Ovary (tissue), 3 donors: Measurements from ENCODE around the gene FGG.

Experiments used
- CTCF ChIP-seq, 3 donors: fragments of 450-650 bp in 2 of 3; fragments of 200-600 bp in 1 of 3; IDR thresholded peaks; one replicate each; pipeline versions ENCODE4 v1.5.1 to v1.8.0; 2016 to 2022; ENCODE audit warnings: antibody characterized with exemption in 3 of 3, mild to moderate bottlenecking in 1 of 3
- EP300 ChIP-seq: sonication (generic); formaldehyde crosslinking; IDR thresholded peaks from one replicate; pipeline ENCODE4 v1.6.1; 2017; ENCODE audit warnings: antibody characterized with exemption
- POLR2A ChIP-seq: fragments of 450-650 bp; IDR thresholded peaks from one replicate; pipeline ENCODE4 v1.6.1; 2017; ENCODE audit warnings: antibody characterized with exemption, mild to moderate bottlenecking, moderate library complexity
- donor health status: DM: no; HTN: no; CAD: no.

- TF ChIP-seq CTCF (IDR thresholded peaks at IDR 0.05): no peak
- no peak for TF ChIP-seq POLR2A
- no peak for TF ChIP-seq EP300
These were observed 13.5 kb upstream of the FGG start for GRCh38 chr4:154625971-154626370.
